Vagina (tissue), 2 donors: ENCODE data around the gene LAMTOR5. TPM values are rescaled to one million over a fixed set of nuclear protein-coding genes. Genes with fewer than 3 reads are reported as not detected.

Experiments used
- DNase-seq, 2 donors: peaks; one replicate each; pipeline ENCODE4 v3.0.0-alpha.2; 2017; ENCODE audit errors: extremely low spot score in 2 of 2
- H3K27ac ChIP-seq: fragments of 200-600 bp; sonication (generic); one replicate; pipeline ENCODE4 v1.5.1; 2019
- H3K27me3 ChIP-seq: fragments of 200-600 bp; sonication (generic); one replicate; pipeline ENCODE4 v1.5.1; 2019
- H3K36me3 ChIP-seq, 2 donors: fragments of 200-600 bp; sonication (generic); one replicate each; pipeline ENCODE4 v1.5.1; 2017 to 2019
- H3K4me1 ChIP-seq: fragments of 200-600 bp; sonication (generic); one replicate; pipeline ENCODE4 v1.5.1; 2019
- H3K4me3 ChIP-seq, 2 donors: fragments of 200-600 bp; sonication (generic); 1 replicate in 1 of 2; 2 replicates in 1 of 2; pipeline ENCODE4 v1.5.1; 2016 to 2019
- H3K9me3 ChIP-seq: fragments of 200-600 bp; sonication (generic); one replicate; pipeline ENCODE4 v1.5.1; 2019
- POLR2A ChIP-seq, 2 donors: fragments of 450-650 bp; IDR thresholded peaks; one replicate each; pipeline ENCODE4 v1.6.1; 2017; ENCODE audit warnings: antibody characterized with exemption in 2 of 2, mild to moderate bottlenecking in 2 of 2, moderate library complexity in 2 of 2
- POLR2AphosphoS5 ChIP-seq, 2 donors: sonication (generic); formaldehyde crosslinking; IDR thresholded peaks; one replicate each; pipeline ENCODE4 v1.9.0; 2017; ENCODE audit warnings: antibody characterized with exemption in 2 of 2, mild to moderate bottlenecking in 2 of 2, low read depth in 1 of 2; ENCODE audit not compliant: insufficient read depth in 1 of 2
- intact Hi-C: fragments of 100-400 bp; cut with DNase I; formaldehyde crosslinking; loops from one replicate; pipeline ENCODE4 v1.15.1; 2023
- total RNA-seq: library from RNA; depleted of rRNA; stranded (reverse); fragments of >200 nt; gene quantifications from one replicate; pipeline ENCODE4 v1.2.3, GENCODE V29; 2016
- TF ChIP-seq, protein P1 (sequence below), 3 experiments: fragments of 450-650 bp in 2 of 3; fragments of 200-600 bp in 1 of 3; sonication (generic) in 1 of 3; IDR thresholded peaks; one replicate each; pipeline ENCODE4 v1.5.1; 2017 to 2019; ENCODE audit warnings: antibody characterized with exemption in 3 of 3, mild to moderate bottlenecking in 2 of 3, moderate library complexity in 2 of 3

Gene LAMTOR5
- total RNA-seq, 1 donor from 2014 or later = 66.5 TPM

DNA sequence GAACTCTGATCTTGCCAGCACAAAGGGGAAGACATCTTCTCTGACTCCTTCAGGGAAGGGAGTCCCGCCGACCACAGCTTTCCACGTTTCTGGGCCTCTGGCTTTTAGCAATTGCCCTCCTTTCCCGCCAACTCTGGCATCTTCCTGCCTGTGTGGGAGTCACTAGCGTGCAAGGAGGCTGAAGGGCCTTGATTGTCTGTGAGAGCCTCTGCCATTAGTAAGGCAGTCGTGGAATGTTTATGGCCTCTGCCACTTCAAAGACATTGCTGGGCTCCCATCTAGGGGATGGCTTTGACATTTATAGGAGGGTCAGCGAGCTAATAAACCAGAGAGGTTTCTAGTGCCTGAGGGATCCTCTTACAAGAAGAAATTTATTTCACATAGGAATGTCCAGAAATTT lies 29.1 kb upstream of the LAMTOR5 start:
- intact Hi-C loops = no loop called here
- no peaks in the 10 kb centered on the region for H3K36me3 ChIP-seq
- H3K27me3 ChIP-seq = no peaks in the 10 kb centered on the region
- DNase-seq = no peak
- H3K27ac ChIP-seq = peak overlapping the region; percentile 68
- TF ChIP-seq POLR2AphosphoS5 (IDR thresholded peaks at IDR 0.05; ENCODE audit: insufficient read depth in 1 of 2, low read depth in 1 of 2) = peak; percentile 34 to 61
- TF ChIP-seq, protein P1, sequence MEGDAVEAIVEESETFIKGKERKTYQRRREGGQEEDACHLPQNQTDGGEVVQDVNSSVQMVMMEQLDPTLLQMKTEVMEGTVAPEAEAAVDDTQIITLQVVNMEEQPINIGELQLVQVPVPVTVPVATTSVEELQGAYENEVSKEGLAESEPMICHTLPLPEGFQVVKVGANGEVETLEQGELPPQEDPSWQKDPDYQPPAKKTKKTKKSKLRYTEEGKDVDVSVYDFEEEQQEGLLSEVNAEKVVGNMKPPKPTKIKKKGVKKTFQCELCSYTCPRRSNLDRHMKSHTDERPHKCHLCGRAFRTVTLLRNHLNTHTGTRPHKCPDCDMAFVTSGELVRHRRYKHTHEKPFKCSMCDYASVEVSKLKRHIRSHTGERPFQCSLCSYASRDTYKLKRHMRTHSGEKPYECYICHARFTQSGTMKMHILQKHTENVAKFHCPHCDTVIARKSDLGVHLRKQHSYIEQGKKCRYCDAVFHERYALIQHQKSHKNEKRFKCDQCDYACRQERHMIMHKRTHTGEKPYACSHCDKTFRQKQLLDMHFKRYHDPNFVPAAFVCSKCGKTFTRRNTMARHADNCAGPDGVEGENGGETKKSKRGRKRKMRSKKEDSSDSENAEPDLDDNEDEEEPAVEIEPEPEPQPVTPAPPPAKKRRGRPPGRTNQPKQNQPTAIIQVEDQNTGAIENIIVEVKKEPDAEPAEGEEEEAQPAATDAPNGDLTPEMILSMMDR (IDR thresholded peaks at IDR 0.05) = no peak
- TF ChIP-seq POLR2A (IDR thresholded peaks at IDR 0.05) = no peak
- H3K4me3 ChIP-seq = no peak overlapping the region
- peaks cover 27% of the 10 kb centered on the region for H3K4me1 ChIP-seq
- no peaks in the 10 kb centered on the region for H3K9me3 ChIP-seq

DNA sequence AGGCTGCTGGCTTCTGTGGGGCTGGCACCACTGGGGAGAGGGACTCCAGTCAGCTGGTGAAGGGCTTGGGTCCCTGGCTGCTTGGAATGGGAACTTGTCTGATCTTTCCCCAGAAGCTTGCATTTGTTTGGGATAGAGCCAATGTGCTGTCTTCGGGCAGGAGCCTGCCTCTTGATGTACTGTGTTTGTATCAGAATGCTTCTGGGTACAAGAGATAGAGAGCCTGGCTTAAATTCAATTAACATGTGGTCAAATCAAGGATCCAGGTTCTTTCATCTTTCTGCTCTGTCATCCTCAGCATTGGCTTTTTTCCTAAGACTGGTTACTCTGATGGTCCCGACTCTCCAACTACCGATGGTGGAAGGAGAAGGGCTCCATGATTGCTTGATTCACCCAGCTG lies 27.5 kb upstream of the LAMTOR5 start:
- Histone ChIP-seq H3K4me1 (peaks cover 16% of the 10 kb centered on the region), H3K9me3 (no peaks in the 10 kb centered on the region), H3K4me3 (no peak overlapping the region), H3K27me3 (no peaks in the 10 kb centered on the region), H3K36me3 (no peaks in the 10 kb centered on the region), H3K27ac (no peak overlapping the region)
- intact Hi-C loops = no loop called here
- no peak for DNase-seq
- TF ChIP-seq POLR2AphosphoS5 (IDR thresholded peaks at IDR 0.05; ENCODE audit: insufficient read depth in 1 of 2, low read depth in 1 of 2) (no peak), POLR2A (IDR thresholded peaks at IDR 0.05) (no peak)
- TF ChIP-seq, protein P1 (IDR thresholded peaks at IDR 0.05) = no peak

DNA sequence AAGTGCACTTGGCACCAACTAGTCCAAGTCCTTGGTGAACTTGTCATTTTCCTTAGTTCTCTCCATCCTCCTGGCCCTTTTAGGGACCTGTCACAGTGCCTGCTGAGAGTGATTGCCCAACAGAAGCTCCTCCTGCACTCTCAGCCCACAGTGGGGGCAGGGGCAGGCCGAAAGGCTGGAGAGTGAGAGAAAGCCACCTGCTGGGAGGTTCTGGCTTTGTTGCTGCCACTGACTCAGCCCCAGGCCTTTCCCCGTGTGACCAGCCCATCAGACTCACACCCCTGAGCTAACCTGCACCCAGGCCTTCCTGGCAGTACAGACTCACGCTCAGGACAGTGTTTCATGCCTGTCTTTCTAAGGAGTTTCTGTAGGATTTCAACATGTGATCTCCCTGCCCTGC lies 26.3 kb upstream of the LAMTOR5 start:
- H3K4me3 ChIP-seq = no peak overlapping the region
- no peak for DNase-seq
- peak overlapping the region; percentile 29 for H3K27ac ChIP-seq
- intact Hi-C loops = no loop called here
- no peaks in the 10 kb centered on the region for H3K27me3 ChIP-seq
- TF ChIP-seq POLR2AphosphoS5 (IDR thresholded peaks at IDR 0.05; ENCODE audit: insufficient read depth in 1 of 2, low read depth in 1 of 2) (peak in 1 of 2 donors; percentile 62), POLR2A (IDR thresholded peaks at IDR 0.05) (no peak)
- H3K9me3 ChIP-seq = no peaks in the 10 kb centered on the region
- H3K36me3 ChIP-seq = no peaks in the 10 kb centered on the region
- peaks cover 16% of the 10 kb centered on the region for H3K4me1 ChIP-seq

DNA sequence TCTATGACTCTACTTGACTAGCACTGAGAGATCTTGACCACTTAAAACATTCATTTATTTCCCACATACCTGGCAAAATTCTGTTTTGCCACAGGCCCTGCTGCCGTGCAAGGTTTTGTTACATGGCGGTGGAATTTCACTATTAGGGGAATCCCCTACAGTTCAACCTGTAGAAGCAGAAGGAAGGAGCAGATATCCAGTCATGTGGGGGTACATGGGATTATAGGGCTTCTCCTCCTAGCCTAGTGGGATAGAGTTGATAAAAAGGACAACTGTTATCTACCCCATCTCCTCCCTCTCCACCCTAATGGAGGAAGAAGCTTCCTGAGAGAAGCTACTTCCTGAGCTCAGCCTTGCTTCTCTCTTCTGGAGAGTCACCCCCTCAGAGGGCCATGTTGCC lies 25.7 kb upstream of the LAMTOR5 start:
- H3K9me3 ChIP-seq = no peaks in the 10 kb centered on the region
- intact Hi-C loops = no loop called here
- H3K4me1 ChIP-seq = peaks cover 16% of the 10 kb centered on the region
- H3K4me3 ChIP-seq = no peak overlapping the region
- no peak for TF ChIP-seq POLR2AphosphoS5 (IDR thresholded peaks at IDR 0.05; ENCODE audit: insufficient read depth in 1 of 2, low read depth in 1 of 2)
- no peak for TF ChIP-seq POLR2A (IDR thresholded peaks at IDR 0.05)
- TF ChIP-seq, protein P1 (IDR thresholded peaks at IDR 0.05) = no peak
- peak overlapping the region; percentile 29 for H3K27ac ChIP-seq
- DNase-seq = no peak
- no peaks in the 10 kb centered on the region for H3K27me3 ChIP-seq
- H3K36me3 ChIP-seq = no peaks in the 10 kb centered on the region

DNA sequence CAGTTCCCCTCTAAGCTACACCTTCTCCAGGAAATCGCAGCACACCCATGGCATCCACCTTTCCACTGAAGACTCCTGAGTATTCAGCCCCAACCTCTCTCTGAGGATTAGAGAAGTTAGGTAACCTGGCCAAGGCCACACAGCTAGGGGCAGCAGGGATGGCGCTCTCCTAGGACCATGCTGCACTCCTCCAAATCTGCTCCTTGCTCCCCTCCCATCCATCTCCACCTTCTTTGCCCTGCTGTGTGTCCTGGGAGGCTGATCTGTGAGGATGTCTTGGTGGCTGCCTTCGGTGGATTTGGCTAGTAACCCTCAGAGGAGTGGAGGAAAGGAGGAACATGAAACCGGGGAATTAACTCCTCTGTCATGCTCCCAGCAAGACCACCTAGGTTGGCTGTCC lies 23.4 kb upstream of the LAMTOR5 start:
- Histone ChIP-seq H3K4me1 (peaks cover 4% of the 10 kb centered on the region), H3K27ac (no peak overlapping the region), H3K9me3 (no peaks in the 10 kb centered on the region), H3K27me3 (no peaks in the 10 kb centered on the region), H3K36me3 (no peaks in the 10 kb centered on the region), H3K4me3 (no peak overlapping the region)
- no peak for DNase-seq
- intact Hi-C loops = no loop called here
- TF ChIP-seq, protein P1 (IDR thresholded peaks at IDR 0.05) = no peak
- TF ChIP-seq POLR2A (IDR thresholded peaks at IDR 0.05) (no peak), POLR2AphosphoS5 (IDR thresholded peaks at IDR 0.05; ENCODE audit: insufficient read depth in 1 of 2, low read depth in 1 of 2) (no peak)
